PC-9 (cell line): Measurements from ENCODE around the gene RRBP1. TPM values are rescaled to one million over a fixed set of nuclear protein-coding genes. Genes with fewer than 3 reads are reported as not detected.
A peak's percentile ranks its signal among the peaks of the same experiment; 100 is the strongest.

Experiments
- BruUV-seq: library from RNA; stranded (reverse); fragments of 400-500 nt; replicated peaks from 2 replicates; lab custom pipeline; 2021; lab: Mats Ljungman, UMichigan
- CTCF ChIA-PET: fragments of 300-600 bp; sonication (Branson Sonifier 250); formaldehyde crosslinking; loops from one replicate; lab custom pipeline; 2022; ENCODE audit warnings: antibody characterized with exemption; lab: Charles Lee
- POLR2A ChIA-PET: fragments of 300-600 bp; sonication (Branson Sonifier 250); formaldehyde crosslinking; loops from one replicate; lab custom pipeline; 2022; ENCODE audit warnings: antibody characterized with exemption; ENCODE audit not compliant: unreplicated experiment; lab: Charles Lee
- DNase-seq, 2 experiments: peaks; one replicate each; pipeline versions ENCODE4 v3.0.0 to v3.0.0-alpha.2; 2015 to 2022; ENCODE audit warnings: mixed read lengths in 1 of 2
- H2AFZ ChIP-seq: fragments of 200-600 bp; sonication (generic); 2 replicates; pipeline ENCODE4 v1.8.1; 2017; ENCODE audit warnings: antibody characterized with exemption
- H3F3A ChIP-seq: fragments of 200-600 bp; sonication (generic); 2 replicates; pipeline ENCODE4 v1.8.1; 2017; ENCODE audit warnings: antibody characterized with exemption, mild to moderate bottlenecking, low read depth; ENCODE audit not compliant: insufficient read depth
- H3K27ac ChIP-seq: fragments of 200-600 bp; sonication (generic); 2 replicates; pipeline ENCODE4 v1.6.1; 2016; ENCODE audit warnings: mixed run types
- H3K27me3 ChIP-seq: fragments of 200-600 bp; sonication (generic); 2 replicates; pipeline ENCODE4 v1.6.1; 2016; ENCODE audit warnings: low read depth, mixed run types; ENCODE audit not compliant: insufficient read depth
- H3K36me3 ChIP-seq: fragments of 200-600 bp; sonication (generic); 2 replicates; pipeline ENCODE4 v1.6.1; 2016; ENCODE audit warnings: low read depth, mixed run types
- H3K4me1 ChIP-seq: fragments of 200-600 bp; sonication (generic); replicated peaks from 2 replicates; pipeline ENCODE4 v1.6.1; 2016; ENCODE audit warnings: mixed run types; ENCODE audit not compliant: insufficient read depth
- H3K4me2 ChIP-seq: fragments of 200-600 bp; sonication (generic); 2 replicates; pipeline ENCODE4 v1.6.1; 2017; ENCODE audit warnings: mixed run types
- H3K4me3 ChIP-seq: fragments of 200-600 bp; sonication (generic); 2 replicates; pipeline ENCODE4 v1.6.1; 2016; ENCODE audit warnings: mixed run types
- H3K79me2 ChIP-seq: fragments of 200-600 bp; sonication (generic); 2 replicates; pipeline ENCODE4 v1.6.1; 2017; ENCODE audit warnings: low read depth, mixed run types
- H3K9me2 ChIP-seq: fragments of 200-600 bp; sonication (generic); 2 replicates; pipeline ENCODE4 v1.8.1; 2017; ENCODE audit warnings: mild to moderate bottlenecking; ENCODE audit not compliant: insufficient read depth
- H3K9me3 ChIP-seq: fragments of 200-600 bp; sonication (generic); 2 replicates; pipeline ENCODE4 v1.8.1; 2016; ENCODE audit warnings: low read depth; ENCODE audit not compliant: insufficient read depth
- H4K20me1 ChIP-seq: fragments of 200-600 bp; sonication (generic); 2 replicates; pipeline ENCODE4 v1.8.1; 2017; ENCODE audit not compliant: insufficient read depth
- EZH2 ChIP-seq: fragments of 200-600 bp; sonication (generic); IDR thresholded peaks from 2 replicates; pipeline ENCODE4 v1.8.0; 2017; ENCODE audit warnings: antibody characterized with exemption, low read depth
- intact Hi-C: fragments of 100-400 bp; cut with micrococcal nuclease; formaldehyde crosslinking; loops from one replicate; pipeline ENCODE4 v1.10.0; 2022; ENCODE audit not compliant: unreplicated experiment
- total RNA-seq: library from RNA; stranded (reverse); gene quantifications from 2 replicates; pipeline ENCODE4 v1.2.3, GENCODE V29; 2021
- TF ChIP-seq, protein P1 (sequence below): fragments of 200-600 bp; sonication (generic); conservative IDR thresholded peaks from 2 replicates; pipeline ENCODE4 v1.6.1; 2017; ENCODE audit warnings: mixed run types, antibody characterized with exemption, mild to moderate bottlenecking, moderate library complexity

RRBP1 gene
- total RNA-seq, 1 experiment from 2014 or later: 144 TPM

GRCh38 chr20:17613328-17614175 is 68.5 kb downstream of the RRBP1 start:
- BruUV-seq: TSS peak; percentile 43
- Histone ChIP-seq H3K27ac (no peak overlapping the region), H3K4me1 (no peaks in the 10 kb centered on the region), H3K9me3 (no peaks in the 10 kb centered on the region), H3K4me2 (no peak overlapping the region), H3K79me2 (peaks cover 6% of the 10 kb centered on the region; the same call in 1 of the 2 replicates), H3K4me3 (no peak overlapping the region), H4K20me1 (peaks cover 3% of the 10 kb centered on the region), H2AFZ (no peak overlapping the region), H3K36me3 (no peaks in the 10 kb centered on the region), H3F3A (peaks cover 14% of the 10 kb centered on the region; the same call in 1 of the 2 replicates), H3K27me3 (no peaks in the 10 kb centered on the region), H3K9me2 (no peaks in the 10 kb centered on the region)
- ChIA-PET CTCF (interaction anchor here (0.6 kb wide), 1 partner anchor 364 kb away, joined by 5 read pairs; no protein-coding TSS in a partner anchor), POLR2A (interaction anchor here (0.5 to 0.6 kb wide), 3 partner anchors 10 to 357 kb away, joined by 3 to 5 read pairs (median 4); no protein-coding TSS in a partner anchor)
- no peak for DNase-seq
- TF ChIP-seq, protein P1, sequence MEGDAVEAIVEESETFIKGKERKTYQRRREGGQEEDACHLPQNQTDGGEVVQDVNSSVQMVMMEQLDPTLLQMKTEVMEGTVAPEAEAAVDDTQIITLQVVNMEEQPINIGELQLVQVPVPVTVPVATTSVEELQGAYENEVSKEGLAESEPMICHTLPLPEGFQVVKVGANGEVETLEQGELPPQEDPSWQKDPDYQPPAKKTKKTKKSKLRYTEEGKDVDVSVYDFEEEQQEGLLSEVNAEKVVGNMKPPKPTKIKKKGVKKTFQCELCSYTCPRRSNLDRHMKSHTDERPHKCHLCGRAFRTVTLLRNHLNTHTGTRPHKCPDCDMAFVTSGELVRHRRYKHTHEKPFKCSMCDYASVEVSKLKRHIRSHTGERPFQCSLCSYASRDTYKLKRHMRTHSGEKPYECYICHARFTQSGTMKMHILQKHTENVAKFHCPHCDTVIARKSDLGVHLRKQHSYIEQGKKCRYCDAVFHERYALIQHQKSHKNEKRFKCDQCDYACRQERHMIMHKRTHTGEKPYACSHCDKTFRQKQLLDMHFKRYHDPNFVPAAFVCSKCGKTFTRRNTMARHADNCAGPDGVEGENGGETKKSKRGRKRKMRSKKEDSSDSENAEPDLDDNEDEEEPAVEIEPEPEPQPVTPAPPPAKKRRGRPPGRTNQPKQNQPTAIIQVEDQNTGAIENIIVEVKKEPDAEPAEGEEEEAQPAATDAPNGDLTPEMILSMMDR: no peak
- intact Hi-C loops: no loop called here

DNA sequence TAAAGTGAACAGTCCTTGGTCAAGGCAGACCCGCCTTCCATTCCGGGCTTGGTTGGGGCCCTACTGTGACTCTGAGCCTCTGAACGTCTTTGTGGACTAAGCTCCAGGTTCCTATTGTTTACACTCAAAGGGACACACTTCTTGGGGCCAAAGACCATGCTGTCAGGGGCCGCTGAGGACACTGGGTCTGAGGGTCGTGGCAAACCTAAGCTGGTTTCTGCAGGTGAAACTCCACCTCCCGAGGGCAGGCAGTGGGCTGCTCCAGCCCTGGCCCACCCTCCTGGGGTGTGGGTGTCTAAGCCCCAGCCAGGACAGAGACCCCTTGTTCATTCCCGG is 69.1 kb downstream of the RRBP1 start:
- H3K27ac ChIP-seq: no peak overlapping the region
- H3K4me2 ChIP-seq: no peak overlapping the region
- no peaks in the 10 kb centered on the region for H3K4me1 ChIP-seq
- no TSS peak for BruUV-seq
- peaks cover 4% of the 10 kb centered on the region; the same call in 1 of the 2 replicates for H3K36me3 ChIP-seq
- H3F3A ChIP-seq: peaks cover 16% of the 10 kb centered on the region; the same call in 1 of the 2 replicates
- H3K27me3 ChIP-seq: no peaks in the 10 kb centered on the region
- peaks cover 10% of the 10 kb centered on the region for H3K79me2 ChIP-seq
- ChIA-PET CTCF (interaction anchor here (0.6 kb wide), 1 partner anchor 365 kb away, joined by 5 read pairs; no protein-coding TSS in a partner anchor), POLR2A (interaction anchor here (0.6 kb wide), 1 partner anchor 41 kb away, joined by 4 read pairs; no protein-coding TSS in a partner anchor)
- peaks cover 3% of the 10 kb centered on the region for H4K20me1 ChIP-seq
- no peaks in the 10 kb centered on the region for H3K9me2 ChIP-seq
- DNase-seq: no peak
- TF ChIP-seq, protein P1: no peak
- no peak for TF ChIP-seq EZH2
- no peak overlapping the region for H3K4me3 ChIP-seq
- intact Hi-C loops: no loop called here
- no peaks in the 10 kb centered on the region for H3K9me3 ChIP-seq
- H2AFZ ChIP-seq: no peak overlapping the region

GRCh38 chr20:17612287-17612991 is 69.6 kb downstream of the RRBP1 start:
- no peaks in the 10 kb centered on the region for H3K9me3 ChIP-seq
- ChIA-PET POLR2A (no interaction called here), CTCF (interaction anchor here (0.6 kb wide), 1 partner anchor 365 kb away, joined by 5 read pairs; no protein-coding TSS in a partner anchor)
- no peak for DNase-seq
- peaks cover 14% of the 10 kb centered on the region for H3K79me2 ChIP-seq
- no peaks in the 10 kb centered on the region for H3K9me2 ChIP-seq
- H3K4me3 ChIP-seq: no peak overlapping the region
- H3K4me2 ChIP-seq: no peak overlapping the region
- TF ChIP-seq, protein P1: no peak
- TF ChIP-seq EZH2: no peak
- intact Hi-C loops: no loop called here
- no peak overlapping the region for H3K27ac ChIP-seq
- no peaks in the 10 kb centered on the region for H3K4me1 ChIP-seq
- BruUV-seq: no TSS peak
- H4K20me1 ChIP-seq: peaks cover 9% of the 10 kb centered on the region
- H3K36me3 ChIP-seq: peaks cover 9% of the 10 kb centered on the region; the same call in 1 of the 2 replicates
- H2AFZ ChIP-seq: no peak overlapping the region
- no peaks in the 10 kb centered on the region for H3K27me3 ChIP-seq
- H3F3A ChIP-seq: peaks cover 20% of the 10 kb centered on the region; the same call in 1 of the 2 replicates
